Activated CD8-positive, alpha-beta T cell treated with anti-CD3 and anti-CD28 coated beads for 36 hours (primary cell): Measurements from ENCODE around the gene E2F2. TPM values are rescaled to one million over a fixed set of nuclear protein-coding genes. Genes with fewer than 3 reads are reported as not detected.
A peak's percentile ranks its signal among the peaks of the same experiment; 100 is the strongest.

Experiments used
- ATAC-seq: fragments of 200-7000 bp; cut with Tn5 transposase; one replicate; pipeline ENCODE4 v1.10.0; 2021; ENCODE audit warnings: mild to moderate bottlenecking, moderate library complexity
- CTCF ChIA-PET: fragments of 350-600 bp; sonication (Branson Sonifier 250); formaldehyde crosslinking; loops from one replicate; lab custom pipeline; 2021; ENCODE audit warnings: antibody characterized with exemption; lab: Charles Lee
- POLR2A ChIA-PET: fragments of 350-600 bp; sonication (Branson Sonifier 250); formaldehyde crosslinking; loops from one replicate; lab custom pipeline; 2021; ENCODE audit warnings: antibody characterized with exemption; lab: Charles Lee
- DNase-seq: peaks from one replicate; pipeline ENCODE4 v3.0.0-alpha.2; 2020
- H3K27ac Mint-ChIP-seq: one replicate; pipeline ENCODE4 v1.8.0; 2021; ENCODE audit warnings: mild to moderate bottlenecking, mixed read lengths
- H3K27me3 Mint-ChIP-seq: one replicate; pipeline ENCODE4 v1.8.0; 2021; ENCODE audit warnings: mixed read lengths
- H3K36me3 Mint-ChIP-seq: one replicate; pipeline ENCODE4 v1.8.0; 2021; ENCODE audit warnings: low read depth, mixed read lengths
- H3K4me1 Mint-ChIP-seq: one replicate; pipeline ENCODE4 v1.8.0; 2021; ENCODE audit warnings: low read depth, mixed read lengths
- H3K4me3 Mint-ChIP-seq: one replicate; pipeline ENCODE4 v1.8.0; 2021; ENCODE audit warnings: mild to moderate bottlenecking, moderate library complexity, mixed read lengths
- H3K9me3 Mint-ChIP-seq: one replicate; pipeline ENCODE4 v1.8.0; 2021; ENCODE audit warnings: mixed read lengths
- intact Hi-C: fragments of 100-400 bp; cut with micrococcal nuclease; formaldehyde crosslinking; loops from one replicate; pipeline ENCODE4 v1.10.0; 2022
- total RNA-seq, 2 experiments: library from RNA; stranded (reverse); gene quantifications; one replicate each; pipeline ENCODE4 v1.2.3, GENCODE V29; 2021
- TF ChIP-seq, protein P1 (sequence below): fragments of 200-600 bp; IDR thresholded peaks from one replicate; pipeline ENCODE4 v1.8.0; 2022; ENCODE audit warnings: antibody characterized with exemption, mild to moderate bottlenecking

Gene E2F2
- total RNA-seq, 2 experiments from 2014 or later = 23.7 to 25.3 TPM

DNA sequence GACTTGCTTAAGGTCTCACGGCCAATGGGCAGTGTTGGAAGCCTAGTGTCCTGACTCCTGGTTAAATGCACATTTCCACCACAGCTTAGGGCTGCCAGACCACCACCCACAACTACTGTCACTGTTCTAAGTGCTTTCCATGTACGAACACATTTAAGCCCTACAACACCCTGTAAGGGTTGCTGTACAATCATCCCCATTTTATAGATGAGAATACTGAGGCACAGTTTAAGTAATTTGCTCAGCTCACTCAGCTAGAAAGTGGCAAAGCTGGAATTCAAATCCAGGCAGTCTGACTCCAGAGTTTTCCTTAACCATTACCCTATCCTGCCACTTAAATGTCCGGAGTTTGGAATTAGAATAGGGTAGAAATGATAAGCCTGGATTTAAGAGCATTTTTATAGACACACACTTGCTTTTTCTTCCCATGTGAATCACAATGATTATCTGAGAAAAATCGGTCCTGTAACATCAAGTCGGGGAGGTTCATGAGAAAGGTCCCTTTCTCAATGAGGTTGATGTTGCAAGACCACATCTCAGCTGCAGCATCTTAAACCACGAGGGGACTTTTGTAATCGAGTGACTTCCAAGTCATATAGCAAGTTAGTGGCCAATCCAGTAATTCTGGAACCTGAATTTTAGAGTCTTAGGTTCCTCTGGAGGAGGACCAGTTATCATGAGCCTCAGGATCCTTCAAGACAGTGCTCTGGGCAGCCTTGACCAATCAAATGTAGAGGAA, 8.6 kb downstream of the E2F2 start:
- peaks cover 69% of the 10 kb centered on the region for H3K36me3 Mint-ChIP-seq
- peaks cover 36% of the 10 kb centered on the region for H3K4me1 Mint-ChIP-seq
- H3K4me3 Mint-ChIP-seq = no peak overlapping the region
- H3K27me3 Mint-ChIP-seq = no peaks in the 10 kb centered on the region
- TF ChIP-seq, protein P1, sequence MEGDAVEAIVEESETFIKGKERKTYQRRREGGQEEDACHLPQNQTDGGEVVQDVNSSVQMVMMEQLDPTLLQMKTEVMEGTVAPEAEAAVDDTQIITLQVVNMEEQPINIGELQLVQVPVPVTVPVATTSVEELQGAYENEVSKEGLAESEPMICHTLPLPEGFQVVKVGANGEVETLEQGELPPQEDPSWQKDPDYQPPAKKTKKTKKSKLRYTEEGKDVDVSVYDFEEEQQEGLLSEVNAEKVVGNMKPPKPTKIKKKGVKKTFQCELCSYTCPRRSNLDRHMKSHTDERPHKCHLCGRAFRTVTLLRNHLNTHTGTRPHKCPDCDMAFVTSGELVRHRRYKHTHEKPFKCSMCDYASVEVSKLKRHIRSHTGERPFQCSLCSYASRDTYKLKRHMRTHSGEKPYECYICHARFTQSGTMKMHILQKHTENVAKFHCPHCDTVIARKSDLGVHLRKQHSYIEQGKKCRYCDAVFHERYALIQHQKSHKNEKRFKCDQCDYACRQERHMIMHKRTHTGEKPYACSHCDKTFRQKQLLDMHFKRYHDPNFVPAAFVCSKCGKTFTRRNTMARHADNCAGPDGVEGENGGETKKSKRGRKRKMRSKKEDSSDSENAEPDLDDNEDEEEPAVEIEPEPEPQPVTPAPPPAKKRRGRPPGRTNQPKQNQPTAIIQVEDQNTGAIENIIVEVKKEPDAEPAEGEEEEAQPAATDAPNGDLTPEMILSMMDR = no peak
- POLR2A ChIA-PET = interaction anchor here (1.2 to 2.4 kb wide), 2 partner anchors 9 to 15 kb away, joined by 3 to 7 read pairs; partner anchors contain the start of gene E2F2
- ATAC-seq (no peak), DNase-seq (peak; percentile 21)
- intact Hi-C loops = no loop called here
- no peaks in the 10 kb centered on the region for H3K9me3 Mint-ChIP-seq
- no peak overlapping the region for H3K27ac Mint-ChIP-seq
- CTCF ChIA-PET = interaction anchor here (0.8 to 14.8 kb wide), 6 partner anchors 8 to 135 kb away, joined by 3 to 202 read pairs (median 8); no protein-coding TSS in a partner anchor

- H3K36me3 Mint-ChIP-seq = peaks cover 72% of the 10 kb centered on the region
- intact Hi-C loops = no loop called here
- H3K27ac Mint-ChIP-seq = no peak overlapping the region
Observed at GRCh38 chr1:23521588-23521987, 9.4 kb downstream of the E2F2 start.

DNA sequence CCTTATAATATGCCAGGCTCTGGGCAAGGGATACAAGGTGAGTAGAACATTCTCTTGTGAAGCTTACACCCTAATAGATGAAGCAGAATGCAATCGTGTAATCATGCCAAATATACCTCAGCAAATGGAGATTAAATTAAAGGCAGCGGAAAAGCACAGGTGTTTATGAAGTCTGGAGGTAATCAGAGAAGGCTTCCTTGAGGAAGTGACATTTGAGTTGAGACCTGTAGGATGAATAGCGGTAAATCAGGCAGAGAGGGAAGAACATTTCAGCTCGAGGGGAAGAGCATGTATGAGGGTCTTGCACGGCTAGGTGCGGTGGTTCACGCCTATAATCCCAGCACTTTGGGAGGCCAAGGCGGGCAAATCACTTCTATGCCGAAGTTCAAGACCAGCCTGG, 13.5 kb downstream of the E2F2 start:
- Mint-ChIP-seq H3K4me1 (peaks cover 2% of the 10 kb centered on the region), H3K27ac (no peak overlapping the region), H3K36me3 (peaks cover 74% of the 10 kb centered on the region), H3K9me3 (no peaks in the 10 kb centered on the region), H3K4me3 (no peak overlapping the region), H3K27me3 (no peaks in the 10 kb centered on the region)
- intact Hi-C loops = no loop called here
- ATAC-seq (no peak), DNase-seq (no peak)
- CTCF ChIA-PET = interaction anchor here (0.6 kb wide), 1 partner anchor 15 kb away, joined by 4 read pairs; no protein-coding TSS in a partner anchor
- TF ChIP-seq, protein P1 = no peak
- POLR2A ChIA-PET = interaction anchor here (0.9 to 3.6 kb wide), 3 partner anchors 8 to 15 kb away, joined by 3 to 22 read pairs (median 3); partner anchors contain the start of gene E2F2

More at GRCh38 chr1:23521588-23521987, 9.4 kb downstream of the E2F2 start:
- Mint-ChIP-seq H3K4me1 (peaks cover 28% of the 10 kb centered on the region), H3K27me3 (no peaks in the 10 kb centered on the region), H3K4me3 (no peak overlapping the region), H3K9me3 (no peaks in the 10 kb centered on the region)
- ChIA-PET CTCF (interaction anchor here (1.2 to 14.8 kb wide), 3 partner anchors 14 to 113 kb away, joined by 4 to 202 read pairs (median 4); no protein-coding TSS in a partner anchor), POLR2A (interaction anchor here (4.0 kb wide), 1 partner anchor 8 kb away, joined by 20 read pairs; the partner anchor contains the start of gene E2F2)
- DNase-seq = peak; percentile 40
- TF ChIP-seq, protein P1 = no peak
- no peak for ATAC-seq

GRCh38 chr1:23515905-23516304, 15.1 kb downstream of the E2F2 start:
- Mint-ChIP-seq H3K4me1 (no peaks in the 10 kb centered on the region), H3K27ac (no peak overlapping the region), H3K27me3 (no peaks in the 10 kb centered on the region), H3K4me3 (no peak overlapping the region), H3K9me3 (no peaks in the 10 kb centered on the region), H3K36me3 (peaks cover 62% of the 10 kb centered on the region)
- TF ChIP-seq, protein P1 = no peak
- ChIA-PET POLR2A (interaction anchor here (0.8 to 3.6 kb wide), 2 partner anchors 10 to 13 kb away, joined by 3 to 22 read pairs; partner anchors contain the start of gene E2F2), CTCF (interaction anchor here (2.6 to 3.3 kb wide), 3 partner anchors 12 to 24 kb away, joined by 10 to 20 read pairs (median 10); no protein-coding TSS in a partner anchor)
- DNase-seq (no peak), ATAC-seq (no peak)
- intact Hi-C loops = no loop called here
